Measurements from ENCODE around the gene MUCL1. TPM values are rescaled to one million over a fixed set of nuclear protein-coding genes. Genes with fewer than 3 reads are reported as not detected.

Gene MUCL1
- total and polyA plus RNA-seq, 2 donors (not counting 3 experiments of a cell fraction or from before 2014, with no cell fraction given) = not detected

GRCh38 chr12:54829511-54829910, 24.8 kb upstream of the MUCL1 start:
- TF ChIP-seq MYC (IDR thresholded peaks at IDR 0.05; ENCODE audit: low read depth, low read length) (no peak), EZH2 (IDR thresholded peaks at IDR 0.05; ENCODE audit: borderline replicate concordance, low read depth, low read length, severe bottlenecking) (no peak), MAX (IDR thresholded peaks at IDR 0.05; ENCODE audit: insufficient read depth, insufficient read length) (no peak), POLR2A (IDR thresholded peaks at IDR 0.05; ENCODE audit: low read depth, low read length) (no peak), CTCF (IDR thresholded peaks at IDR 0.05; ENCODE audit: extremely low read depth in 1 of 2, insufficient read depth in 1 of 2, low read depth in 1 of 2, low read length in 2 of 2) (no peak)
- H3K4me1 ChIP-seq (ENCODE audit: control insufficient read depth, extremely low read depth, insufficient read depth, low read length) = no peaks in the 10 kb centered on the region
- no peak overlapping the region for H3K4me3 ChIP-seq (replicated peaks in 1 of 3; ENCODE audit: insufficient read depth in 1 of 3, low read depth in 1 of 3, low read length in 3 of 3)
- no peak overlapping the region for H3K27ac ChIP-seq (ENCODE audit: insufficient read depth, low read depth, low read length)
- DNase-seq (ENCODE audit: low read depth, low spot score) (no peak), FAIRE-seq (no peak)
- ChIA-PET CTCF (no interaction called here), POLR2A (no interaction called here)
- H3K9ac ChIP-seq (replicated peaks; ENCODE audit: extremely low read depth, insufficient read depth, low read length) = no peak overlapping the region
- H3K9me1 ChIP-seq (replicated peaks; ENCODE audit: control insufficient read depth, extremely low read depth, insufficient read depth, low read length) = no peaks in the 10 kb centered on the region
- H3K4me2 ChIP-seq (ENCODE audit: insufficient read depth, low read length) = no peak overlapping the region
- BruUV-seq (replicated peaks) = no TSS peak
- no peak overlapping the region for H2AFZ ChIP-seq (ENCODE audit: low read depth, low read length)
- no peaks in the 10 kb centered on the region for H3K27me3 ChIP-seq (ENCODE audit: control insufficient read depth in 2 of 2, insufficient read depth in 2 of 2, low read length in 2 of 2)
- H3K79me2 ChIP-seq (ENCODE audit: control insufficient read depth, insufficient read depth, low read length) = no peaks in the 10 kb centered on the region
- H4K20me1 ChIP-seq (replicated peaks; ENCODE audit: control insufficient read depth, extremely low read depth, insufficient read depth, low read length) = no peaks in the 10 kb centered on the region
- H3K36me3 ChIP-seq (ENCODE audit: control insufficient read depth in 2 of 2, extremely low read depth in 1 of 2, insufficient read depth in 2 of 2, low read length in 2 of 2) = no peaks in the 10 kb centered on the region
- H3K9me3 ChIP-seq (replicated peaks; ENCODE audit: control insufficient read depth, insufficient read depth, low read length) = no peaks in the 10 kb centered on the region
- dilution Hi-C loops (cut with MboI; ENCODE audit: extremely low pct_ligation_motif_present, low sequenced_read_pairs) (no loop called here), intact Hi-C loops (cut with micrococcal nuclease) (no loop called here)

- H3K9me1 ChIP-seq (replicated peaks; ENCODE audit: control insufficient read depth, extremely low read depth, insufficient read depth, low read length) = no peaks in the 10 kb centered on the region
- no peaks in the 10 kb centered on the region for H3K79me2 ChIP-seq (ENCODE audit: control insufficient read depth, insufficient read depth, low read length)
- no TSS peak for BruUV-seq (replicated peaks)
- H3K4me3 ChIP-seq (replicated peaks in 1 of 3; ENCODE audit: insufficient read depth in 1 of 3, low read depth in 1 of 3, low read length in 3 of 3) = no peak overlapping the region
- no peak overlapping the region for H2AFZ ChIP-seq (ENCODE audit: low read depth, low read length)
- no peak for FAIRE-seq
- H3K9me3 ChIP-seq (replicated peaks; ENCODE audit: control insufficient read depth, insufficient read depth, low read length) = no peaks in the 10 kb centered on the region
- H3K4me1 ChIP-seq (ENCODE audit: control insufficient read depth, extremely low read depth, insufficient read depth, low read length) = no peaks in the 10 kb centered on the region
- intact Hi-C loops (cut with micrococcal nuclease) = no loop called here
- no peak overlapping the region for H3K9ac ChIP-seq (replicated peaks; ENCODE audit: extremely low read depth, insufficient read depth, low read length)
- H3K36me3 ChIP-seq (ENCODE audit: control insufficient read depth in 2 of 2, extremely low read depth in 1 of 2, insufficient read depth in 2 of 2, low read length in 2 of 2) = no peaks in the 10 kb centered on the region
- no peak overlapping the region for H3K27ac ChIP-seq (ENCODE audit: insufficient read depth, low read depth, low read length)
- POLR2A ChIA-PET = no interaction called here
- DNase-seq (ENCODE audit: low read depth, low spot score) = no peak
- no peak for TF ChIP-seq MAX (IDR thresholded peaks at IDR 0.05; ENCODE audit: insufficient read depth, insufficient read length)
- no peak for TF ChIP-seq CTCF (IDR thresholded peaks at IDR 0.05; ENCODE audit: extremely low read depth in 1 of 2, insufficient read depth in 1 of 2, low read depth in 1 of 2, low read length in 2 of 2)
- no peak for TF ChIP-seq POLR2AphosphoS5 (IDR thresholded peaks at IDR 0.05; ENCODE audit: insufficient read depth, low read depth, low read length)
- TF ChIP-seq POLR2A (IDR thresholded peaks at IDR 0.05; ENCODE audit: low read depth, low read length) = no peak
- TF ChIP-seq EZH2 (IDR thresholded peaks at IDR 0.05; ENCODE audit: borderline replicate concordance, low read depth, low read length, severe bottlenecking) = no peak
- TF ChIP-seq GATA2 (IDR thresholded peaks at IDR 0.05; ENCODE audit: insufficient read depth, insufficient read length, low read depth, low read length) = no peak
- H4K20me1 ChIP-seq (replicated peaks; ENCODE audit: control insufficient read depth, extremely low read depth, insufficient read depth, low read length) = no peaks in the 10 kb centered on the region
- CTCF ChIA-PET = no interaction called here
- dilution Hi-C loops (cut with MboI; ENCODE audit: extremely low pct_ligation_motif_present, low sequenced_read_pairs) = no loop called here
- H3K4me2 ChIP-seq (ENCODE audit: insufficient read depth, low read length) = no peak overlapping the region
- H3K27me3 ChIP-seq (ENCODE audit: control insufficient read depth in 2 of 2, insufficient read depth in 2 of 2, low read length in 2 of 2) = no peaks in the 10 kb centered on the region
Measured at GRCh38 chr12:54830199-54830598, 24.1 kb upstream of the MUCL1 start.
